RPMI7951 (cell line): ENCODE data around the gene SLC24A4. TPM values are rescaled to one million over a fixed set of nuclear protein-coding genes. Genes with fewer than 3 reads are reported as not detected.

Experiments used
- DNase-seq: peaks from one replicate; pipeline ENCODE4 v3.0.0-alpha.2; 2012; ENCODE audit warnings: low read depth
- total RNA-seq: library from RNA; depleted of rRNA; stranded (reverse); fragments of >200 nt; shearing (Covaris generic); gene quantifications from 2 replicates; pipeline ENCODE4 v1.2.3, GENCODE V29; 2014

SLC24A4 gene
- total RNA-seq, 1 experiment from 2014 or later: not detected

DNA sequence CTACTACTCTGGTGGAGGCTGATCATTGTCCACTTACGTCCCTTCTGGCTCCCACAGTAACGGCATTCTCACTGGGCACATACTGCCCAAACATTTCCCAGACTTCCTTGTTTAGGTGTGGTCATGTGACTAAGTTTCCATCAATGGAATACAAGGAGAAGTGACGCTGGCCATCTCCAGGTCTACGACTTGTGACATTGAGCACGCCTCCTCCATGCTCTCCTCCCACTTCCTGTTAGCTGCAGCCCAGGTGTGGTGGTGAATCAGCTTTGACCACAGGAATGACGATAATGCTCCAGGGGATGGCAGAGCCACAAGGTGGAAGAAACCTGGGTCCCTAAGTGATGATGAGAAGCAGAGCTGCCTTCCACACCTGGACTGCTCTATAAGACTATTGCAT is 6.0 kb upstream of the SLC24A4 start:
- peak; percentile 8 for DNase-seq

DNA sequence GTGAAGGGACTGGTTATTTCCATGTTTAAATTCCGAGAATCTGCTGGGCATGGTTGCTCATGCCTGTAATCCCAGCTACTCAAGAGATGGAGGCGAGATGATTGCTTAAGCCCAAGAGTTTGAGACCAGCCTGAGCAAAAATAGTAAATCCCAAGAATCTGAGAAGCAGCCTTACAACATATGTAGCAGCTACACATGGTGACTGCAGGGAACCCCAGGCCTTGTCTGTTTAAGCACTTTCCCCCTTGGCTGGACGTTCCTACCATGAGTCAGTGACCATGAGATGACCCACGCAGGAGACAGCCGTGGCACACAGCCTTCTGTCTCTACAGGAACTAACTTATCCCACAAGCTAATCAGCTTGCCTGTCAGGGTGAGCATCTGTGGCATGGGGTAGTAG is 5.5 kb upstream of the SLC24A4 start:
- DNase-seq: peak; percentile 80

DNA sequence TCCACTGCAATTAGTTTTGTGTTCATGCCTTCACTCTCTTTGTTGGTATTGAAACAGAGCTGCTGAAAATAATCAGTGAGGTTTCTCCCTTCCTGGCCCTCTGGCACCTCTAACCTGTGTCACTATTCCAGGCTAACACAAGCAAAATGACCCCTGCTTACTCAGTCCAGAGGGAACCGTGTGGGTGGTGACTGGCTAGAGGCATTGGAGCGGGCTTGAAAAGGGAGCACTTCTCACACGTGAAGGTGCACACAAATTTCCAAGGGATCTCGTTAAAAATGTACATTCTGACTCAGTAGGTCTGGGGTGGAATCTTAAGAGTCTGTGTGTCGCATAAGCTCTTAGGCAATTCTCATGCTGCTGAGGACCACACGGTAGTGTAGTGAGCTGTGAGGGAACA is 1.3 kb upstream of the SLC24A4 start:
- DNase-seq: no peak

DNA sequence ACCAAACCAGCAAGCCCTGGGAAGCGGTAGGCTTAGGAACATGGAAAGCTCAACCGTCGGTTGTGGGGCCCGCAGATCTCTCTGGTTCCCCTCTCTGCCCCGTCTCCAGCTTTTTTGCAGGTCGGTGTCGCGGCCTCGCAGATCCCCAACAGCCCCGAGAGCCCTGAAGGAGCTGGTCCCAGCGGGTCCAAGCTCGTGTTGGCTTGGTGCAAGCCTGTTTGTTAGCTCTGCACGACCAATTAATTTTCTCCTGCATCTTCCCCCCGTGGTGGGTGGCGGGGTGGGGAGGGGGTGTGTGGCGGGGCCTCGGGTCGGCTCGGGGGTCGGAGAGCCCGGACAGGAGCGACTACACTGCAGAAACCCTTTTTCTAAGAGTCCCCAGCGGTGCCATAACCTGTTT is 449 bp upstream of the SLC24A4 start:
- DNase-seq: no peak

DNA sequence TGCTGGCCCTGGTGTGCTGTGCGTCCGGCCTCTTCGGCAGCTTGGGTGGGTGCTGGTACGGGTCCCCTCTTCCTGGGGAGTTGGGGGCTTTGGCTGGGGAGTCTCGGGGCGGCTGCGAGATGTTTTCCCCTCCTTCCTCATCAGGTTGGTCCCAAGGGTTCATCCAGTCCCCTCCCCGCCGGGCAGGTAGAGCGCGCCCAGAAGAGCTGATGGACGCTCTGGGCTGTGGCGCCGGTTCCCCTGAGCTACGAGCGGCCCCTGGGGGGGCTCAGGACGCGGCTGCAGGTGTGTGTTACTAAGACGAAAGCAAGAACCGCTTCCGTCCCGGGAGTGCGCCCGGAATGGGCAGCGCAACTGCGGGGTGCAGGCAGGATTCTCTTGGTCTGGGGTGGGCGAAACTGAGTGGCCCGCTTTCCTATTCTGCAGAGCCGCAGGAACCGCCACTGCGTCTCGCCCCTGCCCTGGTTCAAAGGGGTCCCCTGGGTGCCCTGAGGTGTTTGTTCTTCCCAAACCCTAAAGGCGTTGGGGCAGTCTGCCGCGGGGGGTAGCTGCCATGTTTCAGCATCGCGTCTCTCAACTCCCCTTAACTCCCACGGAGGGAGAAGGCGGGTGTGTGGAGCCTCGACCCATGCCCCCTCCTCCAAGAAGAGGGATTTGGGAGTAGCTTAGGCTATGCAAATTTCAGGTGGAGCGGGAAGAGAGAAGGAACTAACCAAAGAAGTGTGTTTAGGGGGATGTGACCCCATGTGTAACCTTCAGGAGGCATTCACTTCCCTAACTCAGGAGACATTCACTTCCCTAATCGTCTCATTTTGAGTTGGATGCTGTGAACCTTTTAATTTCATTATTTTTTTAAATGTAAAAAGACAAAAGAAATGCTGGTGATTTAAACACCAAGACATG is 1.2 kb downstream of the SLC24A4 start:
- DNase-seq: no peak

DNA sequence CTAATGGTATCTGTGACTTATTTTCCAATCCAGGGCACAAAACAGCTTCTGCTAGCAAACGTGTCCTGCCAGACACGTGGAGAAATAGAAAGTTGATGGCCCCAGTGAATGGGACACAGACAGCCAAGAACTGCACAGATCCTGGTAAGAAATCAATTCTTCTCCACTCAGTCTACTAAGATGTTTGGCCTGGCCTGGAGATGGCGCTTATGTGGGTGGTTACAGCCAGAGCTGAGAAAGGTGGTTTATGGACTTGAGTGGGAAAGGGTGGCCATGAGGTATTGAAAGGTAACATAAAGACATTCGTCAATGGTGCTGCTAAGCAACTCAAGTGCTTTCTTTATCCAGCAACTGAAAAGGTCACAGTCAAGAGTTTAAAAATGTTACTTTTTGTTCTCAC is 2.9 kb downstream of the SLC24A4 start:
- no peak for DNase-seq

DNA sequence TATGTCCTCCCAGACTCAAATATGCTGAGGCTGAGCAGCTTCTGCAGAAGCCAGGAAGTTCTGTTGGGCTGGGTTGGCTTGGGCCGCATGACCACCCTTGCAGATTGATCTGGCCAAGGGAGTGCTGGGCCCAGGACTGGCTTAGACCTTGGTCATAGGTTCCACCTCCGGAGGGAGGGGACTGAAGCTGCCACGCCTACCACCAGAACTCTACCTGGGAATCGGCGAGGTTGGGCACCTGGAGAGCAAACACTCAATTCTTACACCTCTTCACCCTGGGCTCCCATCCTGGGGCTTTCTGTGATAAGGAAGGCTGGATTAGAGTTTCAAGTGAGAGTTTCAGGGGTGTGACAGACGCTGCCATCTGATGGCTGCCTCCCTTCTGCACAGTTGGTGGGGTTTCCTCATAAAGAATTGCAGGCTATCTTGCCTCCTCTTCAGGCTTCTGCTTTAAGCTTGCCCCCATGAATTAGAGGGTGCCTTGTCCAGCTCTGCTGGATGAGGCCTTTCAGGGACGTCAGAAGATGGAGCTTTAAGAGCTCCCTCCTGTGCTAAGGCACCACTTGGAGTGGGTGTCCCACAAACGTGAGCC is 5.8 kb downstream of the SLC24A4 start:
- no peak for DNase-seq

DNA sequence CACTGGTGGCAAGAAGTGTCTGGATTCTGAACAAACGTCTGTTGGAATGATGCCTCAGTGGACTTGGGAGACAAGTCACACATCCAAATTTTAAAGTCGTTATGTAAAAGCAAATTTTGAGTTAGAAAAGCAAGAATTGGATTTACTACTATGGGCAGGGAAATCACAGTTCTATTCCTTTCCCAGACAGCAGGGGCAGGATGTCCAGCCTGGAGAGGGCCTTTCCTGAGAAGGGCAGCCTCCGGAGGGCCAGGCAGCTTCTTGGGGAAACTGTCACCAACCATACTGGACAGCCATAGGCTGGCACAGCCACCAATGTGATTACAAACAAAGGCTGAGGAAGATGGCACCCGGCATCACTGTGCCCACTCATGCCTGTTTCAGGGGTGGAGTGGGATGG is 11.1 kb downstream of the SLC24A4 start:
- no peak for DNase-seq

DNA sequence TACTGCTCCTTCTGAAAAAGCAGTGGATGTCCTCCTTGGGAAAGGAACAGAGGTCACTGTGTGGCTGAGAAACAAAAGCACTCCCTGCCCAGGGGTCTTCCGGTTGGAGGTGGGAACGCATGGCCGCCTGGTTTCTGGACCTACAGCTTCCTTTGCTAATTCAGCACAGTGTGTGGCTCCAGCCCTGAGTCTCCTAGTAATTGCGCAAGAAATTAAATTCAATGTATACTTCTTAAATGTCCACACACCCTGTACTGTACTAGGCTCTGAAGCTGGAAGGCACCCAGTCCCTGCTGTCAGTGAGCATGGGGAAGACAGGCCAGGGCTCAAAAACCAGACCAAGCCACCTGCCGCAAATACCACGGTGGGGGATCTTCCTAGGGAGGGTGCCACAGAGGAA is 13.4 kb downstream of the SLC24A4 start:
- no peak for DNase-seq

DNA sequence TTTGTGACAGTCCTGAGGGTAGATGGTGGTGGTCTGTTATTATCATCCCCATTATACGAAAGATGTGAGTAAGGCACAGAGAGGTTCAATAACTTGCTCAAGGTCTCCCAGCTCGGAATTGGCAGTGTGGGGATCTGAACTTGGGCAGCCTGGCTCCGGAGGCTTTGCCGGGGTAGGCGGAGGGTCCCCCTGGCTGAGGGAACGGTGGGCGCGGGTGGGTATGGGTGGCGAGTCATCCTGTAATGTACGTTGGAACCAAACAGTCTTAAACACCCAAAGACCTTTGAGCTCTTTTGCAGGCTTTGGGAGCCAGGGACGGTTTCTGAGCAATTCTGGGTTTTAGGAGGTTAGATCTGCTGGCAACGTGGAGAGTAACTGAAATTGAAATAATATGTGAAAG is 16.5 kb downstream of the SLC24A4 start:
- DNase-seq: no peak

DNA sequence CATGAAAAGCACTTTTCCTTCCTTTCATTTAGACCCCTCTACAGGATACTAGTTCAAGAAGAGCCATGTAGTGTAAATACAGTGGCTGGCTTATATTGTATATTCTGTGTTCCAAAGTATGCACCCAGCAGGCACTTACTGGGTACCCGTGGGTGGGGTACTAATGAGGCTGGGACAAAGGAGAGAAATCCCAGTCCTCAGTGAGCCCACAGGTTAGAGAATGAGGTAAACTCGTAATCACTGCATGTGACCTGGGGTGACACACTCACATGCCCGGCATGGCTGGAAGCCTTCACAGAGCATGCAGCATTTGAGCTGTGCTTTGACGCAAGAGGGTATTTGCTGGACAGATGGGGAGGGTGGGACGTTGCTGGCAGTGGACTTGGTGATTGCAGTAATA is 17.1 kb downstream of the SLC24A4 start:
- no peak for DNase-seq

DNA sequence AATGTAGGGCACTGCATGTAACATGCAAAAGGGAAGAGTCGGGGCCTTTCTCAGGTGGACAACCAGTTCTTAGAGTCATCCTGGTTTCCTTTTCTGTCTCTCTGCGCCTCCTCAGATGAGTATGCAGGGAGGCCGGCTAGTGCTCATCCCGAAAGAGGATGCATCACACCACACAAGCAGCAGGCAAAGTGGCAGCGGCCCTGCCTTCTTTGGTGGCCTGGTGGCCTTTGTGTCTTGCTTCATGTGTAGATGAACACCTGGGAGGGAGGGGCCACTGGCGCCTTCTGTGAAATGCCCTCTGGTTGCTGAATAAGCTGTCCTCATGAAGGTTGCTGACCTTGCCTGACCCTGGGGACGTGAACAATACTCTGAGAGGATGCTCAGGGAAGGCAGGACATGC is 18.0 kb downstream of the SLC24A4 start:
- no peak for DNase-seq

DNA sequence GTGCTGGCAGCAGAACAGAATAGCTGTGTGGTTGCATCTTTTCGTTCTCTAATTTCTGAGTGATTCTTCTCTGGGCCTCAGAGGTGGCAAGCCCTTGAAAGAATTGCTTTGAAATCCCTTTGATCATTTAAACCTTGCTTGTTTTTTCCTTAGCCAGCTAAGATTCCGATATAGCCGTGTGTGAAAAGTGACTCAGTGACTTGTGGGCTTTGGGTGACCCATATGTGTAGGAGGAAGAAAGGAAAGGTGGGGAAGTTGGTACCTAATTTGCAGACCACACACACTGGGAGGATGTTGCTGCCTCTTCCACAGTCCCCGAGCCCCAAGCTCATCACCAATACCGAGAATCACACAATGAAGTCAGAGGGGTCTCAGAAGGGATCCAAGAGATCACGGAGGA is 18.8 kb downstream of the SLC24A4 start:
- DNase-seq: no peak

DNA sequence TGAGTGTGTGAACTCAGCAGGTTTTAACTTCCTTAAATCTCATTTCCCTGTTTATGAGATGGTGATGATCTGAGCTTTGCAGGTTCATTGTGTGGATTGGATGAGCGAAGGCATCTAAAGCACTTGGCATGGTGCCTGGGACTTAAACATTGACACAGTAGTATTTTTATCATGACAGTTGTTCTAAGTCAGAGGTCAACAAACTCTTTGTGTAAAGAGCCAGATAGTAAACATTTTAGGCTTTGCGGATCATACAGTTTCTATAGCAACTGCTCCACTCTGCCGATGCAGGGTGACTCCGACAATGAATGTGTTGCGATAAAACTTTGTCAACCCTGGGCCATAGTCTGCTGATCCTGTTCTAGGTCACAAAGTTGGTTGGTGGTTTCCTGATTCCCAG is 25.2 kb downstream of the SLC24A4 start:
- DNase-seq: no peak

DNA sequence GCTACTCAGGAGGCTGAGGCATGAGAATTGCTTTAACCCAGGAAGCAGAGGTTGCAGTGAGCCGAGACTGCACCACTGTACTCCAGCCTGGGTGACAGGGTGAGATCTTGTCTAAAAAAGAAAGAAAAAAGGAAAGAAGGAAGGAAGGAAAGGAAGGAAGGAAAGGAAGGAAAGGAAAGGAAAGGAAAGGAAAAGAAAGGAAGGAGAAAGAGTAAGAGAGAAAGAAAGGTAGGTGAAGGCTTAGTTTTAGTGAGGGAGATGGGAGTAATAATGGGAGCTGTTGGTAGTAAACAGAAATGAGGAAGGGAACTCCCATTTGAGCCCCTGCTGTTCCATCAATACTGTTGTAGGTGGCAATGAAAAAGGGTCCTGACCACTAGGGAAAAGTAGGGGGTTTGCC is 28.8 kb downstream of the SLC24A4 start:
- DNase-seq: no peak

DNA sequence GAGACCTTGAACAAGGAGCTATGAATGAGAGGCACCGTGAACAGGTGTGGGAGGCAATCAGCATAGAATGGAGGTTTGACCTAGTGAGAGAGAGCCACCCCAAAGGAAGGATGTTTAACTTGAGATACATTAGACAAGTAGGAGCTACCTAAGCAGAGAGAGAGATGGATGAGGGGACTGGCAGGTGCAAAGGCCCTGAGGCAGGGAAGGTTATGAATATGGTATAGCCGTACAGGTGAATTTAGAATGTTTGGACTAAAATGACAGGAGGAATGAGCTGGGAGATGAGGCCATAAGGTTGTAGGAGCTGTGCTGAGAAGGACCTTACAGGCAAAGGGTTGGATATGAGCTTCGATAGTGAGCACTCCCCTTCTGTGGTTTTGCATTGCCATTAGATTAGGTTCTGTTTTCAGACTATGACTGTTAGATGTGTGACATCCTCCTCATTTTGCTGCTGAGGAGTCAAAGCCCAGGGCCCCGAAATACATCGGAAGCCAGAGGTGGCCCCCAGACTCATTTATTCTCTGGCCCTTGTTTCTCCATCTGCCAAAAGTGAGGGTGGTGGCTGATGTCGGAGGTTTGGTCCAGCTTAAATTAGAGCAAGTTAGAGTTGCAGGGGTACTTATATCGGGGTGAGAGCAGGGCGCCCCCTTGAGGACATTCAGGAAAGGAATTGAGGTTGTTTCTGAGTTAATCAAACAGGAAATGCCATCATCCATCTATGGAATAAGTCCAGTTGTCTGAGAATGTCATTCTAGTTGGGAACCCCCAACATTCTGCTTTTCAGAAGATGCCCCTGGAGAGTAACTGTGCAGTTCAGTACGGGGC is 29.4 kb downstream of the SLC24A4 start:
- DNase-seq: no peak

DNA sequence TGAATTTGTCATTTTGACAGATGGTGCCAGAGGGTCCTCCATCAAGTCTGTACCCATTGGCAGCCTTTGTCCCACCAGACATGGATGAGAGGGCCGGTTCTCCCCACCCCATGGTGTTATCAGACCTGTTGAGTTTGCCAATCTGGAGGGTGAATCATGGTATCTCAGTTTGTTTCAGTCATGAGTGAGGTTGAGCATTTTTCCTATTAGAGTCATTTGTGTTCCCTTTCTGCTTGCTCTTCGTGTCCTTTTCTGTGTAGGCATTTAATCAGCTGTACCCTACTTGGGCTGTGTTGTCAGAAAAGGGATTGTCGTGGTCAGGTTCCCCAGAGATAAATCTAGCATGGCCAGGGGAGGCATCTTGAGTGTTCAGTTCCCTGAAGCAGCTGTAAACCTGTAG is 30.5 kb downstream of the SLC24A4 start:
- DNase-seq: no peak

DNA sequence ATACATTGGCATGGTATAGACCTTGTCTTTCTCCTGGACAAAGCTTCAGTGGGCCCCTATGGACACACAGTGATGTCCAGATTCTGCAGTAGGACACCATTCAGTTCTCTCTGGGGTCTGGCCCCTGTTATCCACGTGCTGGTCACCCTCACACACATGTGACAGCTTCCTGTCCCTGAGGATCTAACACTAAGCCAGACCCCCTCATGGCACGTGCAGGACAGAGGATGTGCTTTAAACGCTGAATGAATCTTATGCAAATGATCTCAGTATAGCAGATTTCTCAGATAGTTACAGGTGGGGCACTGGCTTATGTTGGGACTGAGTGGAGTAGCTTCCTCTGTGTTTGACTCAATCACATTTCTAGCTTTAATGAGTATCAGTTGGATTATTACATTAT is 33.7 kb downstream of the SLC24A4 start:
- DNase-seq: no peak

DNA sequence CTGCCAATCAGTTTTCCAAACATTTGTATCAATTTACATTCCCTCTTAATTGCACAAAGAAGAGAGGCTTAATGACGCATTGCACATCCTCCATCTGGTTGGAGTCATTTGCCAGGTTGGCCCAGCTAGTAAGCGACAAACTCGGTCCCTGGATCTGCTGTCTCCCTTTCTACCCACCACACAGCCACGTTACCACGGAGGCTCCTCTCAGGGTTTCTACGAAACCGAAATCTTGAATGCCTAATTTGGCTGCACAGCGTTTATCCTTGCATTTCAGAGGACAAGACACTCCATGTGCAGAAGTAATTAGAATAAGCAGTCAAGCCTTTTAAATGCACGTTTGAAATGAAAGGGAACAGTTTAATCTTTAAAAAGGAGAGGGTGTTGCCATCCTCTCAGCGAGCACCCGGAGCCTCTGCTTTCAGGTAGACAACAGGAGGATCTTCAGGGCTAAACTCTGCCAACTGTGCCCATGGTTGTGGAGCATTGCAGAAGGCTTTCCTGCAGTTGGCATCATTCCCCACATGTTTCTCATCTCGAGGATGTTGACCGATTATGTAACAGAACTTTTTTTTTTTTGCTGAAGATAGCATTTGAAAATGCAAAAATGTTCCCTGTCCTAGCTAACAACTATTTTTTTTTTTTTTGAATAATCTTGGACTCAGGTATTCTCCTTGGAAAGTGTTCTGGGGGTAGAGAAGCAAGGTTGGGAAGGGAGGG is 37.8 kb downstream of the SLC24A4 start:
- no peak for DNase-seq

DNA sequence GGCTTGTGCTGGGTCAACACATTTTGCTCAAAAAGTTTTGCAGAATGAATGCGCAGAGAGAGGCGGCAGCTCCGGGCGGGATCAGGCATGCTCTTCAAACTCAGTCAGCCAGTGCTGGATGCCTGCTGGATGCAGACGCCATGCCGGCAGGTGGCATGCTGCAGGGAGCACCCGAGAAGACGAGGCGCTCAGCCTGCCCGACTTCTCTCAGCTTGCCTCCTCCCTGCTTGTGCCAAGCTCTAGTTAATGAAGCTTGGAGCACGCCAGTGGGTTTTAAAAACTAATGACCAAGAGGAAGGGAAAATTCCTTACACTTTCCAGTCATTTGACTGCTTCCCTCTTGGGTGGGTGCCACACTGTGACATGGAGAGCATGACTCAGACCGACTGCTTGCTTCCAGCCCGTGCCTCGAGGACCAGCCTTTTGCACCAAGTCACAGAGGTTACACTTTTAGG is 39.8 kb downstream of the SLC24A4 start:
- peak; percentile 67 for DNase-seq

DNA sequence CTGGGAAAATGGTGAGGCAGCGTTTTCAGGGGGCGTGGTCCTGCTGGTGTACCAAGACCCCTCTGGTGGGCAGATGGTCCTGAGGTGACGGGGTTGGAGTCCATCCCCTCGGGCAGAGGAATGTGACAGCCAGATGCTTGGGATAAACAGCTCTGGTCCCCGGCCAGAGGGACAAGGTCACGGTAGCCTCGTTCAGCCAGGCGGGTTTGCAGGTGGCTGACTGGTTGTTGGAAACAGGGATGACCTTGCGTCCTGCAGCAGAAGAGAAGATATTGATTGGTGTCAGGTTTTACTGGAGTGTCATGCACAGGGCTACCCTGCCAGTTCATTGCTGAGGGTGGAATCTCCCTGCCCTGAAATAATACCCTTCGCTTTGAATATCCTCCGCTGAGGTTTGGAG is 43.3 kb downstream of the SLC24A4 start:
- no peak for DNase-seq

DNA sequence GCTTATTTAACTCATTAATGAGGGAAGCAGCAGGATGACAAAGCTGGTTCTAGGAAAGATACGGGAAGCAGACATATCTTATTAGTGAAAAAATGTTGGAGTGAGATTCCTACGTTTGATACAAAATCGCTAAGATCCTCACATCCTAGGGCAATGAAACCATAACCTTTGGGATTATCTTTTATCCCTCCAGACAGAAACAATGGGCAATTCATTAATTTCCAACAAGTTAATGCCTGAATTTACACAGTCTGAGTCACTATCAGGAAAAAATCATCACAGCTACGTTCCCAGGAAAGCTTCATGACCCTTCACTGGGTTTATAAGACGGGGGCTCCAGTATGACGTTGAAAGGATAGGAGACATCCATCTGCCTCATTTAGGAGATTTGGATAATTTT is 45.0 kb downstream of the SLC24A4 start:
- DNase-seq: no peak
